Measurements from ENCODE around the gene MYOD1. TPM values are rescaled to one million over a fixed set of nuclear protein-coding genes. Genes with fewer than 3 reads are reported as not detected.

The MYOD1 gene
- total RNA-seq, 1 donor from 2014 or later, result not detected

DNA sequence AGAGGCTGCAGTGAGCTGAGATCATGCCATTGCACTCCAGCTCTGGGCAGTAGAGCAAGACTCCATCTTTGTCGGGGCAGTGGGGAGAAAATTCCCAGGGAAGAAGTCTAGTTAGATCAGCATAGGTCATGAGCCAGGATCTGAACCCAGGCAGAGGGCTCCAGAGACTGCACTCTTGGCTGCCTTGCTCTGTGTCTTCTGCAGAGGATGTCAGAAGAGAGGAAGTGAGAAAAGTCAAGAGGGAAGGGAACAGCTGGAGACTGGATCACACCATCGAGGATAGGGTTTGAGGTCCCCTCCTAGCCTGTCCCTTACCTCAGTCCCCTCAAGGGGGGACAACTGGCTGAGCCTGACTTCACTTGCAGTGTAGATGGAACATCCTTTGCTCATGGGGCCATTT, 5.8 kb downstream of the MYOD1 start:
- CTCF ChIA-PET, result no interaction called here
- intact Hi-C loops (cut with micrococcal nuclease), result no loop called here
- no peaks in the 10 kb centered on the region for H3K9me3 Mint-ChIP-seq
- TF ChIP-seq, protein P1, sequence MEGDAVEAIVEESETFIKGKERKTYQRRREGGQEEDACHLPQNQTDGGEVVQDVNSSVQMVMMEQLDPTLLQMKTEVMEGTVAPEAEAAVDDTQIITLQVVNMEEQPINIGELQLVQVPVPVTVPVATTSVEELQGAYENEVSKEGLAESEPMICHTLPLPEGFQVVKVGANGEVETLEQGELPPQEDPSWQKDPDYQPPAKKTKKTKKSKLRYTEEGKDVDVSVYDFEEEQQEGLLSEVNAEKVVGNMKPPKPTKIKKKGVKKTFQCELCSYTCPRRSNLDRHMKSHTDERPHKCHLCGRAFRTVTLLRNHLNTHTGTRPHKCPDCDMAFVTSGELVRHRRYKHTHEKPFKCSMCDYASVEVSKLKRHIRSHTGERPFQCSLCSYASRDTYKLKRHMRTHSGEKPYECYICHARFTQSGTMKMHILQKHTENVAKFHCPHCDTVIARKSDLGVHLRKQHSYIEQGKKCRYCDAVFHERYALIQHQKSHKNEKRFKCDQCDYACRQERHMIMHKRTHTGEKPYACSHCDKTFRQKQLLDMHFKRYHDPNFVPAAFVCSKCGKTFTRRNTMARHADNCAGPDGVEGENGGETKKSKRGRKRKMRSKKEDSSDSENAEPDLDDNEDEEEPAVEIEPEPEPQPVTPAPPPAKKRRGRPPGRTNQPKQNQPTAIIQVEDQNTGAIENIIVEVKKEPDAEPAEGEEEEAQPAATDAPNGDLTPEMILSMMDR (IDR thresholded peaks at IDR 0.05), result no peak
- POLR2A ChIA-PET, result no interaction called here
- no peak overlapping the region for H3K27ac Mint-ChIP-seq
- DNase-seq, result no peak
- H3K36me3 Mint-ChIP-seq (ENCODE audit: low read depth), result no peaks in the 10 kb centered on the region
- no peak overlapping the region for H3K4me3 Mint-ChIP-seq
- no peak for ATAC-seq (ENCODE audit: low read depth)
- no peaks in the 10 kb centered on the region for H3K4me1 Mint-ChIP-seq
- H3K27me3 Mint-ChIP-seq, result peaks cover 33% of the 10 kb centered on the region

DNA sequence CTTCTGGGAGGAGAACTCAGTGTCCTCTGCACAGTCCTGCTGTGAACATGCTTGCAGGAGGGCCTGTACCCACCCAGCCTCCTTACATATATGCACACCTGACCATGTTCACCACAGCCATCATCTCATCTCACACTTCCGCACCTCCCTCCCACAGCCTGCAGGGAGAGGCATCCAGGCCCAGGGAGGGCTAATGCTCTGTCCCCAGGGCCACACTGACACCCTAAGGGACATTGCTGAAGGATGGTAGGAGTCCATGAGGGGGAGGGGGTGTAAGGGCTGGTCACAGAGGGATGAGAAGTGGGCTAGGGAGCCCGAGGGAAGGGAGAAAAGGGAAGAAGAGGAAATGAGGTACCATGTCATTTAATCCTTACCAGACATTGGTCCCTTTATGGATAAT, 10.8 kb downstream of the MYOD1 start:
- Mint-ChIP-seq H3K4me1 (peaks cover 5% of the 10 kb centered on the region), H3K27me3 (peaks cover 39% of the 10 kb centered on the region)
- intact Hi-C loops (cut with micrococcal nuclease), result loop anchor here (5.0 kb wide), 2 partner anchors 343 to 377 kb away; partner anchors contain the start of genes KCNJ11 and SAAL1

DNA sequence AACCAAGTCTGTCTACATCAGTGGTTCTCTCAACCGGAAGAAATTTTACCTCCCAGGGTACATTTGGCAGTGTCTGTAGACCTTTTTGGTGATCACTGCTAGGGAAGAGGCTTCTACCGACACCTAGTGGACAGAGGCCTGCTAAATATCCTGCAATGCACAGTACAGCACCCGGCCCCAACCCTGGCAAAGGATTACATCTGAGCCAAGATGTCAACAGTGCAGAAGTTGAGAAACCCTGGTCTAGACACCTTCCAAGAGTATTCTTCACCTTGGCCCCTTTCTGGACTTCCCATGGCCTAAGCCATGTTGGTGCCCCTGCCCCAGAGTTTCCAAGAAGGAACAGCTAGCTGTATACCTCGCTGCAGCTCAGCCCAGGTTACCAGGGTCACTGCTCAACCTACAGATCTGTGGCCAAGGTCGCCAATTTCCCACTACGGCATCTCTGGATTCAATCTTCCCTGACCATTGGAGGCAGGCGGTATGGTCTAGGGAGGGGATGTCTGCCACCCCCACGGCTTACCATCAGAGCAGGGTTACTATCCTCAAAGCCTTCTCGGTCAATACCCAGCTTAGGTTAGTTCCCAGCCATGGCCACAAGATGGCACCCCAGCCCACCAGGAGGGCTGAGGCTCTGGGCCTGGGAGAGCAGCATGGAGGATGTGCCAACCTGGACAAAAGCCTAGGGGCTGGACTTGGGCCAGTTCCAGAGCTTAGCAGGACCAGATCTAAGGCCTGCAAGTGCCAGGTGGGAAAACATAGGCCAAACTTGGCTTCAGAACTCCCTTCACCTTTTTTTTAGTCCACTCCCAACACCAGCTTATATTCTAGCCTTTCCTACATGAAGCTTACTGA, 11.5 kb downstream of the MYOD1 start:
- Mint-ChIP-seq H3K36me3 (ENCODE audit: low read depth) (no peaks in the 10 kb centered on the region), H3K27me3 (peaks cover 39% of the 10 kb centered on the region), H3K4me3 (no peak overlapping the region), H3K9me3 (no peaks in the 10 kb centered on the region), H3K4me1 (peaks cover 5% of the 10 kb centered on the region), H3K27ac (no peak overlapping the region)
- ATAC-seq (ENCODE audit: low read depth) (peak; percentile 73), DNase-seq (peak; percentile 42)
- POLR2A ChIA-PET, result interaction anchor here (0.5 kb wide), 1 partner anchor 403 kb away, joined by 3 read pairs; no protein-coding TSS in a partner anchor
- CTCF ChIA-PET, result interaction anchor here (1.0 to 1.9 kb wide), 10 partner anchors 9 to 255 kb away, joined by 3 to 62 read pairs (median 5); no protein-coding TSS in a partner anchor
- TF ChIP-seq, protein P1 (IDR thresholded peaks at IDR 0.05), result no peak
- intact Hi-C loops (cut with micrococcal nuclease), result loop anchor here (1.0 to 5.0 kb wide), 3 partner anchors 248 to 376 kb away; partner anchors contain the start of genes KCNJ11 and SAAL1

More for the DNA sequence above, 10.8 kb downstream of the MYOD1 start:
- Mint-ChIP-seq H3K9me3 (no peaks in the 10 kb centered on the region), H3K4me3 (no peak overlapping the region), H3K36me3 (ENCODE audit: low read depth) (no peaks in the 10 kb centered on the region), H3K27ac (no peak overlapping the region)
- POLR2A ChIA-PET, result no interaction called here
- TF ChIP-seq, protein P1 (IDR thresholded peaks at IDR 0.05), result no peak
- DNase-seq, result no peak
- CTCF ChIA-PET, result interaction anchor here (1.5 to 1.9 kb wide), 3 partner anchors 9 to 250 kb away, joined by 4 to 62 read pairs (median 9); no protein-coding TSS in a partner anchor
- ATAC-seq (ENCODE audit: low read depth), result no peak

DNA sequence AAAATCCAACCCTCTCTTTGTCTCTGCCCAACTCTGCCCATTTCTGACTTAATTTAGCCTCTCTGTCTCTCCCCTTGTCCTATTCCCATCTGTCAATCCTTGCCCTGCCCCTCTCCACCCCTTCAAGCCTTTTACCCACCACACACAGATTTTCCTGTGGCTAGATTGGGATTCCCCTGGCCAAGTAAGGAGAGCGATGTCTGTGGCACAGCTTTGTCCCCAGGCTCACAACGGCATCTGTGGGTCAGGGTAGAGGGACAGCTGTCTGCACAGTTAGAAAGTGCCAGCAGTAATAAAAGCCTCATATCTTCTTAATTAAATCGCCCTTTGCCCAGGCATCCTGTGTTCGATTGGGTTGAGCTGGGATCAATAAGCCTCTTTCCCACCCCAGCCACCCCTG, 13.9 kb downstream of the MYOD1 start:
- Mint-ChIP-seq H3K27ac (no peak overlapping the region), H3K9me3 (no peaks in the 10 kb centered on the region), H3K4me1 (peaks cover 5% of the 10 kb centered on the region), H3K36me3 (ENCODE audit: low read depth) (no peaks in the 10 kb centered on the region), H3K27me3 (peaks cover 50% of the 10 kb centered on the region), H3K4me3 (no peak overlapping the region)
- intact Hi-C loops (cut with micrococcal nuclease), result loop anchor here (5.0 kb wide), 2 partner anchors 346 to 374 kb away; partner anchors contain the start of genes KCNJ11 and SAAL1
- DNase-seq (no peak), ATAC-seq (ENCODE audit: low read depth) (no peak)
- TF ChIP-seq, protein P1 (IDR thresholded peaks at IDR 0.05), result no peak
- CTCF ChIA-PET, result interaction anchor here (1.2 kb wide), 1 partner anchor 245 kb away, joined by 6 read pairs; no protein-coding TSS in a partner anchor
- POLR2A ChIA-PET, result no interaction called here

DNA sequence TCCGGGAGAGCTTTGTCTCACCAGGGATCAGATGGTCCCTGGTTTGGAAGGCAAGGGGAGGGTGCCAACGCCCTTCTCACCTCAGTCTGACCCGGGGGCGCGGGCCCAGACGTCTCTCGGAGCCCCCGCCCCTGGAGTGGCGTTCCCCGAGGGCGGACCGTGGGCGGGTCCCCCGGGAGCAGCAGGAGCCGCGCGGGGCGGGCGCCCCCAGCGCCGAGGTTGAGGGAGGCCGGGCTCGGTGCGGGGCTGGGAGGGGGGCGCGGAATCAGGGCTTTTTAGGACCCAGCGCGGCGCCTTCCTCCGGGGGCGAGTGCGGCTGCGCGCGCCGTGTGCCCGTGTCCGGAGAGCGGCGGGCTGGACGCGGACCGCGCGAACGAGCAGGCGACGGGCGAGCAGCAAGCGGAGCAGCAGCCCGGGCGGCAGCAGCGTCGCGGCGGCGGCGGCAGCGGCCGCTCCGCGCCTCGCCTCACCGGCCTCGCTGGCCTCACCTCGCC, 15.1 kb downstream of the MYOD1 start, which contains the start of gene KCNC1:
KCNC1 (plus strand) TSS at position 364 of the 494 bp plus-strand sequence. CDS start 1,222 bp downstream, outside the sequence.
- CTCF ChIA-PET, result interaction anchor here (1.2 kb wide), 1 partner anchor 244 kb away, joined by 6 read pairs; no protein-coding TSS in a partner anchor
- Mint-ChIP-seq H3K9me3 (no peaks in the 10 kb centered on the region), H3K4me3 (peak within 1 kb of the TSS; percentile 15), H3K27me3 (peaks cover 44% of the 10 kb centered on the region), H3K27ac (no peak within 1 kb of the TSS), H3K4me1 (peaks cover 5% of the 10 kb centered on the region), H3K36me3 (ENCODE audit: low read depth) (no peaks in the 10 kb centered on the region)
- TF ChIP-seq, protein P1 (IDR thresholded peaks at IDR 0.05), result no peak
- ATAC-seq (ENCODE audit: low read depth) (no peak), DNase-seq (no peak)
- intact Hi-C loops (cut with micrococcal nuclease), result loop anchor here (5.0 kb wide), 2 partner anchors 347 to 373 kb away; partner anchors contain the start of genes KCNJ11 and SAAL1
- POLR2A ChIA-PET, result no interaction called here

Measured in activated B cell treated with CpG ODN at 0.5 μM for 24 hours (primary cell).